D721Med (cell line): ENCODE results near the gene TMEM209.

Experiments used
- DNase-seq: peaks from one replicate; pipeline ENCODE4 v3.0.0; 2011; ENCODE audit warnings: low spot score; ENCODE audit not compliant: insufficient read length
- FAIRE-seq: peaks from 2 replicates; lab custom pipeline; 2011; peaks lifted over from hg19 to GRCh38; lab: Jason Lieb, UNC
- TF ChIP-seq, protein P1 (sequence below): IDR thresholded peaks from 2 replicates; pipeline ENCODE4 v1.5.1; 2012; ENCODE audit warnings: mild to moderate bottlenecking, control low read depth; ENCODE audit not compliant: insufficient read depth; ENCODE audit errors: missing control alignments

Gene TMEM209

DNA sequence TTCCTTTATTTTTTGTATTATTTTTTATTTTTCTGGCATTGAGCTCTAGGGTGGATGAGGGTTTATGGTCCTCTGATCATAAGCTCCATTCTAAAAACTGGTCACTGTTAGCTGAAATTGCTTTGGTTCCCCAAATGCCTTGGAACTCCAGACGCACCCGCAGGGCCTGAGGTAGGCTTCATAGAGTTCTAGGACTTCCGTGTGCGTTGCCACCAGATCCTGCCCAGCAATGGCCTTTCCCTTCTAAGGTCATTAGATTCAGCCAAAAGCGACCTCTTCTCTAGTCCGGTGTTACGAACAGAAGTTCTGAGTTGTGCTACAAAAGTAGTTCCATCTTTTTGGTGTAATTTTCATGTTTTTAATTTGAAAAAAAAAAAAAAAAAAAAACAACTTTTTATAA lies 70.5 kb downstream of the TMEM209 start:
- TF ChIP-seq, protein P1, sequence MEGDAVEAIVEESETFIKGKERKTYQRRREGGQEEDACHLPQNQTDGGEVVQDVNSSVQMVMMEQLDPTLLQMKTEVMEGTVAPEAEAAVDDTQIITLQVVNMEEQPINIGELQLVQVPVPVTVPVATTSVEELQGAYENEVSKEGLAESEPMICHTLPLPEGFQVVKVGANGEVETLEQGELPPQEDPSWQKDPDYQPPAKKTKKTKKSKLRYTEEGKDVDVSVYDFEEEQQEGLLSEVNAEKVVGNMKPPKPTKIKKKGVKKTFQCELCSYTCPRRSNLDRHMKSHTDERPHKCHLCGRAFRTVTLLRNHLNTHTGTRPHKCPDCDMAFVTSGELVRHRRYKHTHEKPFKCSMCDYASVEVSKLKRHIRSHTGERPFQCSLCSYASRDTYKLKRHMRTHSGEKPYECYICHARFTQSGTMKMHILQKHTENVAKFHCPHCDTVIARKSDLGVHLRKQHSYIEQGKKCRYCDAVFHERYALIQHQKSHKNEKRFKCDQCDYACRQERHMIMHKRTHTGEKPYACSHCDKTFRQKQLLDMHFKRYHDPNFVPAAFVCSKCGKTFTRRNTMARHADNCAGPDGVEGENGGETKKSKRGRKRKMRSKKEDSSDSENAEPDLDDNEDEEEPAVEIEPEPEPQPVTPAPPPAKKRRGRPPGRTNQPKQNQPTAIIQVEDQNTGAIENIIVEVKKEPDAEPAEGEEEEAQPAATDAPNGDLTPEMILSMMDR, result no peak
- no peak for DNase-seq
- no peak for FAIRE-seq

DNA sequence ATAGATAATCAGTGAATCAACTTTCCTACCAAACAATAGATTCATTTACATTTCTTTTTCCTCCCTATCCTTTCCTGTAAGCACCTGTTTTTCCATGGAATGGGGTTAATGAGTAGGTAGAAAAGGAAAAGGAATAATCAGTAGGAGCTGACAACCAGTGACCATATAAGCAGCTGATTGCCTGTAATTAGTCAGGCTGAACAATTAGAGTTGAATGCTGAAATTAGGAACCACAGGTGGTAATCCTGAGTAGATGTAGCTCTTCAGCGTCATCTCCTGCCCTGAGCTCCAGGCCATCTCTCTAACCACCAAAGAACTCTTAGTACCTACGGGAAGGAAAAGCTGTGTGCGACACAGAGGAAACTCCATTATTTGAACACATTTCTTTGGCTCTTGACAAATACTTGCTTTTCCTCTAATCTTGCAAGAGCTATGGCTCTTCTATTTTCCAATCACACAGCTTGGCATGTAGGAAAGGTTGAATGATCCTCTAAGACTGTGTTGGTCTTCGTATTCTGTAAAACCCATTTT lies 71.0 kb downstream of the TMEM209 start:
- FAIRE-seq (no peak), DNase-seq (no peak)
- TF ChIP-seq, protein P1, result no peak

DNA sequence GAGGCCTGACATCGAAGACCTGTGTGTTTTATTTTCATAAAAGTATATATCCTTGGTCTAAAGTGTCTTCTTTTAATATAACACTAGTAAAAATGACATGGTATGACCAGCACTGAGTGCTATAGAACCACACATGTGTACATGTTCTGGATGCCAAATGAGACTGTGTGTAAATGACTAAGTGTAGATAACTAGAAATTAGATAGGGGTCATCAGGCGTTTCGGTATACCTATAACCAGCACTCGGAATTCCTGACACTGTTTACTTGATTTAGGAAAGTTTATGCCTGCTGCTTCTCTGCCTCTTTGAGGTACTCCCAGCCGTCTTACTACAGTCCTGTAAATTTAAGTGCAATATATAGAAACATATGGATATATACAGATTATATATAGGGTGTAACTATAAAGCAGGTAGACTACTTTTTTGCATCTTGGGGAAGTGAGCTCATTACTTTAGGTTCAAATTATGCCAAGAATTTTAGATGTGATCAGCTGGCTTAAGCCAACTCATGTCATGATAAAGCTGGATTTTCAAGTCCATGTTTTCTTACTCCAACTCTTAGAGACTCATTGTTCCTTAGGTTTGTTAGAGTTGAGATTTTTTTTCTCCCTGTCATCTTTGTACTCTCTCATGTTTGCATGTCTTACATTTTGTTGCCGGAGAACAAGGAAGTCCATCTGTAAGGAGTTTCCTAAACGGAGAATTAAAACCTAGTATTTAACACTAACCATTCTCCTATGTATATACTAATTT lies 72.0 kb downstream of the TMEM209 start:
- TF ChIP-seq, protein P1, result no peak
- FAIRE-seq (no peak), DNase-seq (no peak)

- TF ChIP-seq, protein P1, result no peak
- no peak for FAIRE-seq
Observed at GRCh38 chr7:130131964-130132875, 73.0 kb downstream of the TMEM209 start.

DNA sequence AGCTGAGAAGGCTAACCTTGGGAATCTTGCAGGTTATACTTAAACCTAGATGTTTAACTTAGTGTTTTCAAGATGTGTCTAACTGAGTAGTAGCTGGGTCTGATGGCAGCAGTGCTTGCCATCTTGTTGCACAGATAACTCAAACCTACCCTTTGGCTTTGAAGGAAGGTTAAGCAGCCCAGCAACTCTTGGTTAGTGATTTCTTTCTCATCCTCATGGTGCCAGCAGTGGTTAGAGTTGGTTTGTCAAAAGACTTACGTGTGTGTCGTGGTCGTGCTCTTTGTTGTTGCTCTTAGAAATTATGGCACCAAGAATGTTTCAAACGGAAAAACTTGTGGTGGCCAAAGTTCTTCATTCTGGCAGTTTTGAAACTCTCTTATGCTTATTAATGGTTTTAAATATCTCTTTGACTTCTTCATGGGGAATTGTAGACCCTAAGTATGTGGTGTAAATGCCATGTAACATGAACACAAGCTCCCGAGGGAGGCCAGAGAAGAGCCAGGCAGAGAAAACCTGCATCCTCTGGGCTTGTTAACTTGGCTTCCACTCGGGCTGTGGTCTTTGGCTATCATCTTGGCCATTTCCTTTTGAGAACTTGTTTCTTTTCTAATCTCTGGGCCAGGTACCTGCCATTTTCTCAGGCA lies 73.9 kb downstream of the TMEM209 start:
- no peak for DNase-seq
- TF ChIP-seq, protein P1, result no peak
- no peak for FAIRE-seq

More at GRCh38 chr7:130131964-130132875, 73.0 kb downstream of the TMEM209 start:
- no peak for DNase-seq

DNA sequence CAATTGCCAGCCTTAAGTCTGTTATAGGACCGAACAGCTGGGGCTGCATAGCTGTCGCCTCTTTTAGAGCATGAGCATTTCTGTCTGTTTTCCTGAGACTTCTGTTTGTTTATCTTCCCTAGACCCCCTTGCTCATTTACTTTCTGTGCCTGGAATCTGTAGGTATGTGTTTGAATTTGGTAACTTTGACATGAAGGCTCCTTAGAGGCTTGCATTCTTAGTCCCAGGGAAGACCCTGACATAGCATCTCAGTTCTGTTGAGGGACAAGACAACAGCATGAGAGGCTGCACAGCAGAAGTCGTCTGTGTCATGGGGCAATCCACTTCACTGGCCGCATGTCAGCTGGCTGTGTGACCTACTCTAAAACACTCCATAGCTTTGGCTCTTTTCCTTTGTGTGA lies 76.2 kb downstream of the TMEM209 start:
- TF ChIP-seq, protein P1, result no peak
- DNase-seq (no peak), FAIRE-seq (no peak)
